LNCaP clone FGC (cell line): ENCODE measurements around the gene TSC22D4.
A peak's percentile ranks its signal among the peaks of the same experiment; 100 is the strongest.

Experiments
- DNase-seq: peaks from one replicate; pipeline ENCODE4 v3.0.0-alpha.2; 2011; ENCODE audit warnings: low read depth
- H3K4me3 ChIP-seq: 2 replicates; pipeline ENCODE4 v1.5.1; 2011; ENCODE audit warnings: mild to moderate bottlenecking, low read depth, low read length, control low read depth
- TF ChIP-seq, protein P1 (sequence below): IDR thresholded peaks from 2 replicates; pipeline ENCODE4 v1.5.1; 2012; ENCODE audit warnings: mild to moderate bottlenecking; ENCODE audit not compliant: control insufficient read depth, insufficient read depth; ENCODE audit errors: extremely low read depth

Gene TSC22D4

DNA sequence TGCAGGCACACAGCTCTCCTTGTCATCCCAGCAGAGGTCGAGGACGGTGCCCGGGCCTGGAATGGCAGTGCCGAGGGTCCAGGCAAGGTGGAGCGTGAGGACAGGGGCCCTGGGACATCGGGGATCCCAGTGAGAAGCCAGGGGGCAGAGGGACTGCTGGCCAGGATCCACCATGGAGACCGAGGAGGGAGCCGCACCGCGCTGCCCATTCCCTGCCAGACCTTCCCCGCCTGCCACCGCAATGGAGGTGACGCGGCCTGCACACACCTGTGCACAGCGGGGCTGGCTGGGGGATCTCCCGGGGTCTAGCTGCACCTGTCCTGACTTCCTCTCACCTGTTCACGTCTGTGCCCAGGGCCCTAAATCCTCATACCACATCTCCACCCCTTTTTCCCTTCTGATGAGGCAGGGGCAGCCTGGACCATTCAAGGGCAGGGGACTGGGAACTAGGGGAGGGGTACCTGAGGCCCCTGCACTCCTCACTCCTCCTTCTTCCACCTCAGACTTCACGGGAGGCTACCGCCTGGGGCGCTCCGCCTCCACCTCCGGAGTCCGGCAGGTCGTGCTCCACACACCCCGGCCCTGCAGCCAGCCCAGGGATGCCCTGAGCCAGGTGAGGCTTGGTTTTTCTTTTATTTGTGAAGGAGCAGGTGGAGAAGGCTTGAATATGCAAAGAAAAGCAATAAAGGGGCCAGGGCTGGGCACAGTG lies 11.6 kb upstream of the TSC22D4 start:
- H3K4me3 ChIP-seq, result no peak overlapping the region
- no peak for DNase-seq
- TF ChIP-seq, protein P1, sequence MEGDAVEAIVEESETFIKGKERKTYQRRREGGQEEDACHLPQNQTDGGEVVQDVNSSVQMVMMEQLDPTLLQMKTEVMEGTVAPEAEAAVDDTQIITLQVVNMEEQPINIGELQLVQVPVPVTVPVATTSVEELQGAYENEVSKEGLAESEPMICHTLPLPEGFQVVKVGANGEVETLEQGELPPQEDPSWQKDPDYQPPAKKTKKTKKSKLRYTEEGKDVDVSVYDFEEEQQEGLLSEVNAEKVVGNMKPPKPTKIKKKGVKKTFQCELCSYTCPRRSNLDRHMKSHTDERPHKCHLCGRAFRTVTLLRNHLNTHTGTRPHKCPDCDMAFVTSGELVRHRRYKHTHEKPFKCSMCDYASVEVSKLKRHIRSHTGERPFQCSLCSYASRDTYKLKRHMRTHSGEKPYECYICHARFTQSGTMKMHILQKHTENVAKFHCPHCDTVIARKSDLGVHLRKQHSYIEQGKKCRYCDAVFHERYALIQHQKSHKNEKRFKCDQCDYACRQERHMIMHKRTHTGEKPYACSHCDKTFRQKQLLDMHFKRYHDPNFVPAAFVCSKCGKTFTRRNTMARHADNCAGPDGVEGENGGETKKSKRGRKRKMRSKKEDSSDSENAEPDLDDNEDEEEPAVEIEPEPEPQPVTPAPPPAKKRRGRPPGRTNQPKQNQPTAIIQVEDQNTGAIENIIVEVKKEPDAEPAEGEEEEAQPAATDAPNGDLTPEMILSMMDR, result no peak

DNA sequence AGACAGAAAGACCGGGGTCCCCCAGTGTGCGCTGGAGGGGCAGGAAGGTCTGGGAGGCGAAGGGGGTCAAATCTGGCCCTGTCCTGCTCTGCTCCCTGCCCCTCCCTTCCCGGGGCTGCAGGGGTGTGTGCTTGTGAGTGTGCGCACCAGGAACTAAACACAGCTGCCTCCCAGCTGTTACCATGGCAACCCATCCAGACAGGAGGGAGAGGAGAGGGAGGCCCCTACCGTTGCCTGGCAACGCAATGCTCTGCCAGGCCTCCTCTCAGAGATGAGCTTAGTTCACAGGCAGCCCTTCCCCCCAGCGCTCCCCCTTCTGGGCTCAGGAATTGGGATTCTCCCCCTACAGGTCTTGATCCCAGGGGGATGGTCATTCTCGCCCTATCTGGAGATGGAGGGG lies 10.8 kb upstream of the TSC22D4 start:
- TF ChIP-seq, protein P1, result no peak
- no peak overlapping the region for H3K4me3 ChIP-seq
- peak; percentile 48 for DNase-seq

DNA sequence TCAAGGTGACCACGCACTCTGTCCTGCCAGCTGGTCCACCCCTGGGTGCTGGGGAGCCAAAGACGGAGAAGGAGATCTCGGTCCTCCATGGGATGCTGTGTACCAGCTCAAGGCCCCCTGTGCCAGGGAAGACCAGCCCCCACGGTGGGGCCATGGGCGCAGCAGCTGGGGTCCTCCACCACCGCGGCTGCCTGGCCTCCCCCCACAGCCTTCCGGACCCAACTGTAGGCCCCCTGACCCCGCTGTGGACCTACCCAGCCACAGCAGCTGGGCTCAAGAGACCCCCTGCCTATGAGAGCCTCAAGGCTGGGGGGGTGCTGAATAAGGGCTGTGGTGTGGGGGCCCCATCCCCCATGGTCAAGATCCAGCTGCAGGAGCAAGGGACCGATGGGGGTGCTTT lies 10.1 kb upstream of the TSC22D4 start:
- no peak for DNase-seq
- no peak overlapping the region for H3K4me3 ChIP-seq
- TF ChIP-seq, protein P1, result no peak

- TF ChIP-seq, protein P1, result no peak
- DNase-seq, result no peak
- no peak overlapping the region for H3K4me3 ChIP-seq
These were observed 9.5 kb upstream of the TSC22D4 start for GRCh38 chr7:100488333-100489095.

DNA sequence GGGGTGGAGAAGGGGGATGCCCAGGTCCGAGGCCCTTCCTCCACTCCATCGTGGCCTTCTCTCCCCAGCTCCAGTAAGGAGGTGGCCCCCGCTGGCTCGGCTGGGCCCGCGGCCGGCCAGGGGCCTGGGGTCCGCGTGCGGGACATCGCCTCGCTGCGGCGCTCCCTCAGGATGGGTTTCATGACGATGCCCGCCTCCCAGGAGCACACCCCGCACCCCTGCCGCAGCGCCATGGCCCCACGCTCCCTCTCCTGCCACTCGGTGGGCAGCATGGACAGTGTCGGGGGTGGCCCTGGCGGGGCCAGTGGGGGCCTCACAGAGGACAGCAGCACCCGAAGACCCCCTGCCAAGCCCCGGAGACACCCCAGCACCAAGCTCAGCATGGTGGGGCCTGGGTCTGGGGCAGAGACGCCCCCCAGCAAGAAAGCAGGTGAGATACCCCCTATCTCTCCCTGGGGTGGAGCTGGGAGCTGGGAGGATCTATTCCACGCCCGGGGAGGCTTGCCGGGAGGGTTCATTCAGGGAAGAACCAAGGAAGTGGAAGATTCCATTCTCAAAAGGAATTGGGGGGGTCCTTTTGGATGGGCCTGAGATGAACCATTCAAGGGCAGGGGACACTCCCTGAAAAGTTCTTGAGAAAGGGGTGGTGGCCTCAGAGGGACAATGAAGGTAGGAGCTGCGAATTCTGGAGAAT lies 7.9 kb upstream of the TSC22D4 start:
- TF ChIP-seq, protein P1, result no peak
- DNase-seq, result no peak
- no peak overlapping the region for H3K4me3 ChIP-seq

- TF ChIP-seq, protein P1, result no peak
- no peak overlapping the region for H3K4me3 ChIP-seq
- no peak for DNase-seq
These were observed 7.2 kb upstream of the TSC22D4 start for GRCh38 chr7:100486111-100486636.
